OCI-LY3 (cell line): Measurements from ENCODE around the gene RNF34.

Experiments
- CTCF ChIP-seq: fragments of 200-600, 300-600 bp; sonication (generic); IDR thresholded peaks from 2 replicates; pipeline ENCODE4 v1.5.1; 2014; ENCODE audit warnings: antibody characterized with exemption, low read length, low read depth
- EZH2phosphoT487 ChIP-seq: fragments of 200-600 bp; shearing (Covaris generic); IDR thresholded peaks from 2 replicates; pipeline ENCODE4 v1.6.1; 2018; ENCODE audit warnings: antibody characterized with exemption, mixed run types, low read depth

- TF ChIP-seq CTCF (no peak), EZH2phosphoT487 (no peak)
Observed at GRCh38 chr12:121454921-121455320, 55.0 kb downstream of the RNF34 start.
